ENCODE results near the gene RIIAD1. TPM values are rescaled to one million over a fixed set of nuclear protein-coding genes. Genes with fewer than 3 reads are reported as not detected.

Gene RIIAD1
- total RNA-seq, 1 donor from 2014 or later: not detected

DNA sequence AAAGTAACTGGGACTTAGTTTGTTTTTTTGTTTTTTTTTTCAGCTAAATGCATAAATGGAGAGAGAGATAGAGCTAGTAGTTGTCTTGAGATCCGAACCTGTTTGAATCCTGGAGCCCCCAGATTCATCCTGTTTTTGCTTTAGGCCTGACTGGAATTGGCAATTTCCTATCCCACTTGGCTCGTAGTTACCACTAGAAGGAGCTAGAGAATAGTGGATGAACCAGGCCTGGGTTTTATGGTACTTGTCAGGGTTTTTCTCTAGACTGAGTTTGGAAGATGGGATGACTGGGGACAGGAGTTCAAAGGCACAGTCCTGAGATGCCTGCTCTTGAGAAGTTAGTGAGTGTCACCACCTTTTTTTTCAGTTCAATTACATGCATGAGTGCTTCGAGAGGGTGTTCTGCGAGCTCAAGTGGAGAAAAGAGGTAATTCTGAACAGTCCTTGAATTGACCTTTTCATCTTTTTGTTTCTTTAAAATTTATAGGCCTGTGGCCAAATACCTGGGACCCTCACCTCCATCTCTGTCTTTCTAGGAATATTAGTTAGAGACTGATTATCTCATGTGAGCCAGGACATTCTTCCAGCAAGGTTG lies 28.2 kb upstream of the RIIAD1 start:
- Histone ChIP-seq H3K36me3 (ENCODE audit: control insufficient read depth in 3 of 3, insufficient read depth in 3 of 3, low read length in 3 of 3) (peaks cover 22 to 52% (median 50%) of the 10 kb centered on the region in 3 donors), H3K27me3 (ENCODE audit: control insufficient read depth in 3 of 3, insufficient read depth in 3 of 3, low read length in 3 of 3) (no peaks in the 10 kb centered on the region)

DNA sequence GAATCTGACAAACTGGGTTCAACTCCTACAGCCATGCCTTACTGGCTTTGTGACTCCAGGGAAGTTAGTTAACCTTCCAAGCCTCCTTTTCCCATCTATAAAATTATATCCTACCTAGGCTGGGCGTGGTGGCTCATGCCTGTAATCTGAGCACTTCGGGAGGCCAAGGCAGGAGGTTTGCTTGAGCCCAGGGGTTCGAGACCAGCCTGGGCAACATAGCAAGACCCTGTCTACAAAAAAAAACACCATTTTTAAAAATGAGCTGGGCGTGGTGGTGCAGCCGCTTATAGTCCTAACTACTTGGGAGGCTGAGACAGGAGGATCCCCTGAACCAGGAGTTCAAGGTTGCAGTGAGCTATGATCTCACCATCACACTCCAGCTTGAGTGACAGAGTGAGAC lies 19.8 kb upstream of the RIIAD1 start:
- H3K27me3 ChIP-seq (ENCODE audit: control insufficient read depth in 3 of 3, insufficient read depth in 3 of 3, low read length in 3 of 3): no peaks in the 10 kb centered on the region
- no peaks in the 10 kb centered on the region for H3K9me3 ChIP-seq (ENCODE audit: control insufficient read depth in 3 of 3, low read length in 3 of 3)
- H3K4me3 ChIP-seq (ENCODE audit: low read length in 3 of 3): no peak overlapping the region
- no peak overlapping the region for H3K27ac ChIP-seq (ENCODE audit: low read depth, low read length)
- peaks cover 16 to 44% (median 42%) of the 10 kb centered on the region in 3 donors for H3K36me3 ChIP-seq (ENCODE audit: control insufficient read depth in 3 of 3, insufficient read depth in 3 of 3, low read length in 3 of 3)
- H3K9ac ChIP-seq (ENCODE audit: low read depth in 1 of 3, low read length in 3 of 3): no peak overlapping the region
- H3K4me1 ChIP-seq (ENCODE audit: control insufficient read depth in 3 of 3, insufficient read depth in 3 of 3, low read length in 3 of 3): no peaks in the 10 kb centered on the region

More for the DNA sequence above, 28.2 kb upstream of the RIIAD1 start:
- no peak overlapping the region for H3K9ac ChIP-seq (ENCODE audit: low read depth in 1 of 3, low read length in 3 of 3)
- H3K4me1 ChIP-seq (ENCODE audit: control insufficient read depth in 3 of 3, insufficient read depth in 3 of 3, low read length in 3 of 3): no peaks in the 10 kb centered on the region
- H3K4me3 ChIP-seq (ENCODE audit: low read length in 3 of 3): no peak overlapping the region
- H3K27ac ChIP-seq (ENCODE audit: low read depth, low read length): no peak overlapping the region
- H3K9me3 ChIP-seq (ENCODE audit: control insufficient read depth in 3 of 3, low read length in 3 of 3): no peaks in the 10 kb centered on the region

DNA sequence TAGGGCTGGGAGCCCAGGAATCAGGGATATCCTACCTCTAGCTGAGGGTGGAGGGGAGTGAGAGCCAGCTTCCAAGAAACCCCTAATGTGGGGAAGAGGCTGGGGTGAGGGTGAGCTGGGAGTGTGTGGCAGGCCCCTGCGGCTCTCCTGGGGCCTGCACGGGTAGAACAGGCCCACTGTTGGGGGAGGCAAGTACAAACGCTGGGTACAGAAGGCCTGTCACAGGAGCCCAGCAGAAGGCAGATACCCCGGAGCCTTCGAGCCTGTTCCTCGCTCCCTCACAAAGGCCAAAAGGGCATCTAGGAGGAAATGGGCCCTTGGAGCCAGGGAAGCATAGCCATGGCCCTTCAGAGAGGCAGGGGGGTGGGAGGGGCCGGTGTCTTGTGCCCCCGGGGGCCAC lies 18.4 kb upstream of the RIIAD1 start:
- no peaks in the 10 kb centered on the region for H3K4me1 ChIP-seq (ENCODE audit: control insufficient read depth in 3 of 3, insufficient read depth in 3 of 3, low read length in 3 of 3)
- H3K9me3 ChIP-seq (ENCODE audit: control insufficient read depth in 3 of 3, low read length in 3 of 3): no peaks in the 10 kb centered on the region
- no peak overlapping the region for H3K9ac ChIP-seq (ENCODE audit: low read depth in 1 of 3, low read length in 3 of 3)
- no peak overlapping the region for H3K4me3 ChIP-seq (ENCODE audit: low read length in 3 of 3)
- peaks cover 8 to 32% (median 30%) of the 10 kb centered on the region in 3 donors for H3K36me3 ChIP-seq (ENCODE audit: control insufficient read depth in 3 of 3, insufficient read depth in 3 of 3, low read length in 3 of 3)
- no peaks in the 10 kb centered on the region for H3K27me3 ChIP-seq (ENCODE audit: control insufficient read depth in 3 of 3, insufficient read depth in 3 of 3, low read length in 3 of 3)
- H3K27ac ChIP-seq (ENCODE audit: low read depth, low read length): no peak overlapping the region

DNA sequence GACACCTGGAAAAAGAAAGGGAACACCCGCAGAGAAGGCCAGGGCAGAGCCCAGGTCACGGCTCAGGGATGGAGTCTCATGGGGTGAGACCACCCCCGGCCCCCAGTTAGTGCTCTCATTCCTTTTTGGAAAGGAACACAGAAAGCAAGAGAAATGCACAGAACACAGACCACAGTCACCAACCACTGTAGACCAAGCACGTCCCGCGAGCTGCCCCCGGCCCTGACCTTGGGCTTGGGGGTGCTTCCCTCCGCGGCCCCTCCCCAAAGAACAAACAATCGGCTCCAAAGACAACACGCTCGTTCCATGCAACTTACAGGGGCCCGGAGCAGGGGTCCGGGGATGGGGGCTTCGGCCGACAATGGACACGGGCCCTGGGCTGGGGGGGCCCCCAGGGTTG lies 17.5 kb upstream of the RIIAD1 start:
- Histone ChIP-seq H3K36me3 (ENCODE audit: control insufficient read depth in 3 of 3, insufficient read depth in 3 of 3, low read length in 3 of 3) (peaks cover 4 to 26% (median 23%) of the 10 kb centered on the region in 3 donors), H3K27ac (ENCODE audit: low read depth, low read length) (no peak overlapping the region), H3K4me3 (ENCODE audit: low read length in 3 of 3) (no peak overlapping the region), H3K4me1 (ENCODE audit: control insufficient read depth in 3 of 3, insufficient read depth in 3 of 3, low read length in 3 of 3) (no peaks in the 10 kb centered on the region), H3K9me3 (ENCODE audit: control insufficient read depth in 3 of 3, low read length in 3 of 3) (no peaks in the 10 kb centered on the region), H3K9ac (ENCODE audit: low read depth in 1 of 3, low read length in 3 of 3) (no peak overlapping the region), H3K27me3 (ENCODE audit: control insufficient read depth in 3 of 3, insufficient read depth in 3 of 3, low read length in 3 of 3) (no peaks in the 10 kb centered on the region)

DNA sequence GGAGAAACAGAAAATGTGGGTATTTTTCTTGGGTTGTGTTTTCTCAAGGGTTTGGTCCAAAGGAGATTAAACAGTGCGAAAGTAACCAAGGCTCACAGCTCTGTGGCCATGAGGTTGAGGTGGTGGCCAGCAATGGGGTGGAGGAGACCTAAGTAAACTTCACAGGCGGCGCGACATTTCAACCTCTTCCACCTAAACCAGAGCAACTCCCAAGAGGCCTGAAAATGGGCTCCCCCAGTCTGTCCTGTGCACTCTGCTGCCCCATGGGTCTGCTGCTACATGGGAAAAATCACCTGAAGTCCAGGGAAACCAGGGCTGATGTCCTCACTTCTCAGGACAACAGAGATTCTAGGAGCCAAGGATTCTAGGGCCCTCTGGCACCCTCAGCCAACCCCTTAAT lies 17.1 kb upstream of the RIIAD1 start:
- H3K4me1 ChIP-seq (ENCODE audit: control insufficient read depth in 3 of 3, insufficient read depth in 3 of 3, low read length in 3 of 3): no peaks in the 10 kb centered on the region
- H3K9me3 ChIP-seq (ENCODE audit: control insufficient read depth in 3 of 3, low read length in 3 of 3): no peaks in the 10 kb centered on the region
- no peak overlapping the region for H3K4me3 ChIP-seq (ENCODE audit: low read length in 3 of 3)
- H3K36me3 ChIP-seq (ENCODE audit: control insufficient read depth in 3 of 3, insufficient read depth in 3 of 3, low read length in 3 of 3): peaks cover 4 to 23% (median 21%) of the 10 kb centered on the region in 3 donors
- H3K9ac ChIP-seq (ENCODE audit: low read depth in 1 of 3, low read length in 3 of 3): no peak overlapping the region
- no peak overlapping the region for H3K27ac ChIP-seq (ENCODE audit: low read depth, low read length)
- H3K27me3 ChIP-seq (ENCODE audit: control insufficient read depth in 3 of 3, insufficient read depth in 3 of 3, low read length in 3 of 3): no peaks in the 10 kb centered on the region

DNA sequence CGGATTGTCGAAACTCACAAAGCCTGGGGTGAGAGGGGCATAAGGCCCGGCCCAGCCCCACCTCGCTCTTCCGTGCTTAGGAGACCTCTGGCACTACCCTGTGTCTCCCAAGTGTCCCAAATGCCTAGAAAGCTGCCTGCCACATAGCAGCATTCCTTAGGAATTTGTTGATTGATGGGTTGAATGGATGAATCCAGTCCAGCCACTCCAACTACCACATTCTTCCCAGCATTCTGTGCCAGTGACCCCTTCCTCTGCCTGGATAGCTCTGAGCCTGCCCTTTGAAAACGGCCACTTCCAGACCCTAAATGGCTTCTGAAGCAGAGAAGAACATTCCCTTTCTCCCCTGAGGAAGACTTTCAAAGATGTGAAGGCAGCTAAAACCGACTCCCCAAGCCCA lies 16.2 kb upstream of the RIIAD1 start:
- H3K4me1 ChIP-seq (ENCODE audit: control insufficient read depth in 3 of 3, insufficient read depth in 3 of 3, low read length in 3 of 3): no peaks in the 10 kb centered on the region
- no peak overlapping the region for H3K27ac ChIP-seq (ENCODE audit: low read depth, low read length)
- H3K9me3 ChIP-seq (ENCODE audit: control insufficient read depth in 3 of 3, low read length in 3 of 3): no peaks in the 10 kb centered on the region
- H3K9ac ChIP-seq (ENCODE audit: low read depth in 1 of 3, low read length in 3 of 3): no peak overlapping the region
- no peaks in the 10 kb centered on the region for H3K27me3 ChIP-seq (ENCODE audit: control insufficient read depth in 3 of 3, insufficient read depth in 3 of 3, low read length in 3 of 3)
- H3K36me3 ChIP-seq (ENCODE audit: control insufficient read depth in 3 of 3, insufficient read depth in 3 of 3, low read length in 3 of 3): peaks cover 4 to 14% (median 13%) of the 10 kb centered on the region in 3 donors
- H3K4me3 ChIP-seq (ENCODE audit: low read length in 3 of 3): no peak overlapping the region

DNA sequence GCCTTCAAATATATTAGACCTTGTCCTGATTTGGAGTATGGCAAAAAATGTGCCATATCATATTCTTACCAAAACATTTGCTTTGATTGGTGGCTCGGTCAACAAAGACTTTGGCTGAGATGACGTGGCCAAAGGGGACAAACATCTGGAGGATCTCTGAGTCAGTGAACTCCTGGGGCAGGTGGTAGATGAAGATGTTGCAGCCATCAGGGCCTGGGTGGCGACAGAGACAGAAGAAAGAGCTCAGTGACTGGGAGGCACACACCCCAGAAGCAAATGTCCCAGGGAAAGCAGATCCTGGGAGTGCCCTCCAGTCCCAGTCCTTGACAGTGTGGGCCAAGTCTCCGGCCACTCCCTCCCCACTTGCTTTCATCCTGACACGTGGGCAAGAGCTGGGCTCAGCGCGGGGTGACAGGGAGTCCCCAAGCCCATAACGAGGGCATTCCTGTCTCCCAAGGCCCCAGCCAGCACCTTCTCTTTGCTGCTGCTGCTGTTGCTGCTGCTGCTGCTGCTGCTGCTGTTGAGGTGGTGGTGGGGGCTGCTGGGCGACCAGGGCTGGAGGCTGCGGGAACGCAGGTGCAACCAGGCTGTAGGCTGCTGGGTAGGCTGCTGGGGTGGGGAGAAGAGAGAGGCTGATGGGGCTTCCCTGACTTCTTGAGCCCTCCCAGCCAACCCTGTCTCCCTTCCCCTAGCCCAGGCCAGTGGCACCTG lies 15.4 kb upstream of the RIIAD1 start:
- peaks cover 4 to 10% (median 6%) of the 10 kb centered on the region in 3 donors for H3K36me3 ChIP-seq (ENCODE audit: control insufficient read depth in 3 of 3, insufficient read depth in 3 of 3, low read length in 3 of 3)
- H3K27ac ChIP-seq (ENCODE audit: low read depth, low read length): no peak overlapping the region
- H3K9ac ChIP-seq (ENCODE audit: low read depth in 1 of 3, low read length in 3 of 3): peak overlapping the region in 1 of 3 donors; percentile 8
- no peaks in the 10 kb centered on the region for H3K9me3 ChIP-seq (ENCODE audit: control insufficient read depth in 3 of 3, low read length in 3 of 3)
- no peak overlapping the region for H3K4me3 ChIP-seq (ENCODE audit: low read length in 3 of 3)
- H3K27me3 ChIP-seq (ENCODE audit: control insufficient read depth in 3 of 3, insufficient read depth in 3 of 3, low read length in 3 of 3): peaks cover 0 to 1% (median under 1%) of the 10 kb centered on the region in 3 donors
- no peaks in the 10 kb centered on the region for H3K4me1 ChIP-seq (ENCODE audit: control insufficient read depth in 3 of 3, insufficient read depth in 3 of 3, low read length in 3 of 3)

DNA sequence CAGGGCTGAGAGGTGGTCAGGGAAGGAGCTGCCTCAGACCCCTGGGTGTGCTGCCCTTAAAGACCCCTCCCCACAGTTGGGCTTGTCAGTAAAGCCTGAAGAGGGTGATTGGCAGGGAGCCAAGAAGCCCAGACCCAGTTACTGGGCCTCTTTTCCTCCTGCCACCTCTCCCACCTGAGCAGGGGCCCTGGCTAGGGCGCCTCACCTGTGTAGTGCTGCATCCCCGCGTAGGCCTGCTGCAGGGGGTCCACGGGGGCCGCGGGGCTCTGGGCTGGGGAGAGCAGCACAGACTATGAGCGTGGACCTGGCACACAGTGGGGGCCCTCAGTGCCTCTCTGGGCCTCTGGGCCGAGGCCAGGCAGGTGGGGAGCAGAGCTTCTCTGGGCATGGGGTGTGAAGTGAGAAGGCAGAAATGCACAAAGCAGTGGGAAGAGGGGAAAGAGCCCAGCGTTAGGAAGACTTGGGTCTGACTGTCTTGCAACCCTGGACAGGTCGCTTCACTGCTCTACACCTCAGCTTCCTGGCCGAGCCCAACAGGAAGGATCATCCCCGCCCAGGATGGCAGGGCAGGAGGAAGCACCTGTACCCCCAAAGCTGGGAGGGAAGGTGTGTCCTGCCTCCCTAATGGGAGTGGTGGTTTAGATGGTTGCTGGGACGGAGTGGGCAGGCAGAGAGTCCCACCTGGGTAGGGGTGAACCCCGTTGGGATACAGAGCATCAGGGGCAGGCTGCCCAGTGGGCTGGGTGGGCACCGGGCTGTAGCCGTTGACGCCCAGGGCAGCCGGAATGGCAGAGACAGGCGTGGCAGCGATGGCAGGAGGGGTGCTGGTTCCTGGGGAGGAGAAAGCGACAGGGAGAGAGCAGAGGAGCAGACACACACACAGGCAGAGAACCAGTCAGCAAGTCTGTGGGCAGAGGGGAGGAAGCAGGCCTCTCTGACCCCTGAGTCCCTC lies 14.6 kb upstream of the RIIAD1 start:
- H3K27ac ChIP-seq (ENCODE audit: low read depth, low read length): no peak overlapping the region
- H3K9ac ChIP-seq (ENCODE audit: low read depth in 1 of 3, low read length in 3 of 3): no peak overlapping the region
- no peaks in the 10 kb centered on the region for H3K4me1 ChIP-seq (ENCODE audit: control insufficient read depth in 3 of 3, insufficient read depth in 3 of 3, low read length in 3 of 3)
- no peaks in the 10 kb centered on the region for H3K9me3 ChIP-seq (ENCODE audit: control insufficient read depth in 3 of 3, low read length in 3 of 3)
- H3K4me3 ChIP-seq (ENCODE audit: low read length in 3 of 3): no peak overlapping the region
- H3K27me3 ChIP-seq (ENCODE audit: control insufficient read depth in 3 of 3, insufficient read depth in 3 of 3, low read length in 3 of 3): peaks cover 0 to 9% (median 7%) of the 10 kb centered on the region in 3 donors
- peaks cover 0 to 3% (median 0%) of the 10 kb centered on the region in 3 donors for H3K36me3 ChIP-seq (ENCODE audit: control insufficient read depth in 3 of 3, insufficient read depth in 3 of 3, low read length in 3 of 3)

DNA sequence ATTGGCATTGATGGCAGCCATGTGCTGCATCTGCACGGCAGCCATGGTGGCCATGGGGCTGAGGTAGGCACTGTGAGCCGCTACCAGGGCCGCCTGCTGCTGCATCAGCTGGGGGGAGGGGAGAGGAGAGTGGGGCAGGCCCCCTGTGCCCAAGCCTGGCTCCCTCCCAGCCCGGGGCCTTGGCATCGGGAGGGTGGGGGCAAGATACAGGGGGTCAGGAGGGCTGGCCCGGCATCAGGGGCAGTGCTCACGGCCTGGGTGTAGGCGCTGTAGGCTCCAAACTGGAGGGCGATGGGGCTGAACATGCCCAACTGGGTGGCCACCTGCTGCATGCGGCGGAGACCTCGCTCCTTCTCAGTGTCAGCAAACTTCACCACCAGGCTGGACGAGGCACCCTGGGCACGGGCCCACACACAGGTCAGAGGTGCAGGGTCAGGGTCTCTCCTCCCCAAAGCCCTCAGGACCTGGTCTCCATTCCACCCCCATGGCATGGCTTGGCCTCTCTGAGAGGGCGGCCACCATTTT lies 13.7 kb upstream of the RIIAD1 start:
- no peaks in the 10 kb centered on the region for H3K4me1 ChIP-seq (ENCODE audit: control insufficient read depth in 3 of 3, insufficient read depth in 3 of 3, low read length in 3 of 3)
- H3K36me3 ChIP-seq (ENCODE audit: control insufficient read depth in 3 of 3, insufficient read depth in 3 of 3, low read length in 3 of 3): no peaks in the 10 kb centered on the region
- H3K9me3 ChIP-seq (ENCODE audit: control insufficient read depth in 3 of 3, low read length in 3 of 3): no peaks in the 10 kb centered on the region
- peaks cover 0 to 13% (median 7%) of the 10 kb centered on the region in 3 donors for H3K27me3 ChIP-seq (ENCODE audit: control insufficient read depth in 3 of 3, insufficient read depth in 3 of 3, low read length in 3 of 3)
- H3K27ac ChIP-seq (ENCODE audit: low read depth, low read length): no peak overlapping the region
- H3K9ac ChIP-seq (ENCODE audit: low read depth in 1 of 3, low read length in 3 of 3): no peak overlapping the region
- H3K4me3 ChIP-seq (ENCODE audit: low read length in 3 of 3): no peak overlapping the region
